T-helper 1 cell treated with Interleukin-12 subunit alpha and Interleukin-12 subunit beta and Interleukin-4 antibody, amounts not matched to agents 30 ng/mL and 1 ng/mL, for 36 hours (primary cell): ENCODE data around the gene LRRC1. TPM values are rescaled to one million over a fixed set of nuclear protein-coding genes. Genes with fewer than 3 reads are reported as not detected.

Experiments used
- intact Hi-C: fragments of 100-400 bp; cut with micrococcal nuclease; formaldehyde crosslinking; loops from one replicate; pipeline ENCODE4 v1.15.1; 2024
- total RNA-seq: library from RNA; stranded (reverse); gene quantifications from 2 replicates; pipeline ENCODE4 v1.2.3, GENCODE V29; 2022

The LRRC1 gene
- total RNA-seq, 1 donor from 2014 or later = 4.4 TPM

GRCh38 chr6:53920881-53921280 lies 126.1 kb downstream of the LRRC1 start:
- intact Hi-C loops = no loop called here

- intact Hi-C loops = no loop called here
Measured at GRCh38 chr6:53921639-53922038, 126.8 kb downstream of the LRRC1 start.

- intact Hi-C loops = no loop called here
Measured at GRCh38 chr6:53922539-53922981, 127.8 kb downstream of the LRRC1 start.

GRCh38 chr6:53924277-53924676 lies 129.5 kb downstream of the LRRC1 start:
- intact Hi-C loops = no loop called here

GRCh38 chr6:53924821-53925422 lies 130.1 kb downstream of the LRRC1 start:
- intact Hi-C loops = no loop called here

- intact Hi-C loops = no loop called here
Measured at GRCh38 chr6:53925891-53926290, 131.1 kb downstream of the LRRC1 start.

GRCh38 chr6:53926505-53926904 lies 131.7 kb downstream of the LRRC1 start:
- intact Hi-C loops = no loop called here

GRCh38 chr6:53928641-53929040 lies 133.8 kb downstream of the LRRC1 start:
- intact Hi-C loops = no loop called here

GRCh38 chr6:53929041-53929820 lies 134.4 kb downstream of the LRRC1 start:
- intact Hi-C loops = no loop called here

- intact Hi-C loops = no loop called here
Measured at GRCh38 chr6:53929821-53930120, 135.0 kb downstream of the LRRC1 start.

- intact Hi-C loops = no loop called here
Measured at GRCh38 chr6:53930330-53930729, 135.5 kb downstream of the LRRC1 start.

GRCh38 chr6:53931086-53931485 lies 136.3 kb downstream of the LRRC1 start:
- intact Hi-C loops = no loop called here

- intact Hi-C loops = no loop called here
Measured at GRCh38 chr6:53932516-53932915, 137.7 kb downstream of the LRRC1 start.

GRCh38 chr6:53934023-53934422 lies 139.2 kb downstream of the LRRC1 start:
- intact Hi-C loops = no loop called here

- intact Hi-C loops = no loop called here
Measured at GRCh38 chr6:53937461-53937860, 142.7 kb downstream of the LRRC1 start.

GRCh38 chr6:53938810-53939209 lies 144.0 kb downstream of the LRRC1 start:
- intact Hi-C loops = no loop called here

GRCh38 chr6:53939830-53940229 lies 145.0 kb downstream of the LRRC1 start:
- intact Hi-C loops = no loop called here

- intact Hi-C loops = no loop called here
Measured at GRCh38 chr6:53943395-53943794, 148.6 kb downstream of the LRRC1 start.

- intact Hi-C loops = no loop called here
Measured at GRCh38 chr6:53944091-53944490, 149.3 kb downstream of the LRRC1 start.

GRCh38 chr6:53944543-53944942 lies 149.7 kb downstream of the LRRC1 start:
- intact Hi-C loops = no loop called here

- intact Hi-C loops = no loop called here
Measured at GRCh38 chr6:53945765-53946407, 151.1 kb downstream of the LRRC1 start.

GRCh38 chr6:53947780-53948179 lies 153.0 kb downstream of the LRRC1 start:
- intact Hi-C loops = no loop called here

- intact Hi-C loops = no loop called here
Measured at GRCh38 chr6:53951383-53951782, 156.6 kb downstream of the LRRC1 start.
